CD14-positive monocyte (primary cell): Measurements from ENCODE around the gene FBXL20. TPM values are rescaled to one million over a fixed set of nuclear protein-coding genes. Genes with fewer than 3 reads are reported as not detected.
A peak's percentile ranks its signal among the peaks of the same experiment; 100 is the strongest.

Source experiments
- DNase-seq, 3 donors: peaks; one replicate each; pipeline ENCODE4 v3.0.0-alpha.2; 2011 to 2022
- H2AFZ ChIP-seq: 2 replicates; pipeline ENCODE4 v1.6.0; 2012; ENCODE audit warnings: mild to moderate bottlenecking, low read depth, low read length, inconsistent platforms; ENCODE audit not compliant: insufficient read depth, poor library complexity, severe bottlenecking
- H3K27ac ChIP-seq, 2 donors: 1 replicate in 1 of 2; 2 replicates in 1 of 2; pipeline ENCODE4 v1.5.1; 2012 to 2013; ENCODE audit warnings: low read length in 2 of 2, control low read depth in 1 of 2, inconsistent platforms in 1 of 2, low read depth in 1 of 2, mild to moderate bottlenecking in 1 of 2
- H3K27me3 ChIP-seq, 2 donors: one replicate each; pipeline versions ENCODE4 v1.6.0 to v1.6.1; 2011 to 2013; ENCODE audit warnings: low read length in 2 of 2; ENCODE audit not compliant: control insufficient read depth in 2 of 2, insufficient read depth in 2 of 2
- H3K36me3 ChIP-seq, 2 donors: replicated peaks in 1 of 2; 1 replicate in 1 of 2; 2 replicates in 1 of 2; pipeline versions ENCODE4 v1.5.1 to v1.6.1; 2012 to 2013; ENCODE audit warnings: low read length in 2 of 2, control low read depth in 1 of 2, inconsistent platforms in 1 of 2, mild to moderate bottlenecking in 1 of 2; ENCODE audit not compliant: insufficient read depth in 2 of 2, control insufficient read depth in 1 of 2
- H3K4me1 ChIP-seq, 2 donors: 1 replicate in 1 of 2; 2 replicates in 1 of 2; pipeline versions ENCODE4 v1.5.1 to v1.6.1; 2012 to 2013; ENCODE audit warnings: low read length in 2 of 2, control low read depth in 1 of 2, inconsistent platforms in 1 of 2, mild to moderate bottlenecking in 1 of 2, moderate library complexity in 1 of 2; ENCODE audit not compliant: insufficient read depth in 2 of 2, control insufficient read depth in 1 of 2
- H3K4me2 ChIP-seq: replicated peaks from 2 replicates; pipeline ENCODE3; 2012; ENCODE audit warnings: low read length, moderate library complexity, mild to moderate bottlenecking; ENCODE audit not compliant: poor library complexity, severe bottlenecking; ENCODE audit errors: extremely low read depth
- H3K4me3 ChIP-seq, 3 experiments: fragments of 200-600 bp in 1 of 3; sonication (generic) in 1 of 3; replicated peaks in 1 of 3; 1 replicate in 2 of 3; 2 replicates in 1 of 3; pipeline ENCODE4 v1.5.1; 2011 to 2013; ENCODE audit warnings: low read length in 3 of 3, mild to moderate bottlenecking in 3 of 3, control low read depth in 2 of 3, low read depth in 2 of 3, inconsistent platforms in 1 of 3, moderate library complexity in 1 of 3
- H3K79me2 ChIP-seq: 2 replicates; pipeline ENCODE4 v1.6.0; 2012; ENCODE audit warnings: mild to moderate bottlenecking, control low read depth, inconsistent platforms, low read length, moderate library complexity; ENCODE audit not compliant: insufficient read depth
- H3K9ac ChIP-seq: 2 replicates; pipeline ENCODE4 v1.6.0; 2017; ENCODE audit warnings: low read length, mild to moderate bottlenecking; ENCODE audit not compliant: insufficient read depth, poor library complexity, severe bottlenecking
- H3K9me3 ChIP-seq, 2 donors: replicated peaks in 1 of 2; 1 replicate in 1 of 2; 2 replicates in 1 of 2; pipeline versions ENCODE4 v1.5.1 to v1.6.1; 2012 to 2013; ENCODE audit warnings: low read length in 2 of 2, control low read depth in 1 of 2; ENCODE audit not compliant: control insufficient read depth in 1 of 2, insufficient read depth in 1 of 2
- H4K20me1 ChIP-seq: 2 replicates; pipeline ENCODE4 v1.6.0; 2012; ENCODE audit warnings: mild to moderate bottlenecking, low read length, control low read depth, moderate library complexity; ENCODE audit not compliant: insufficient read depth
- H3K27ac Mint-ChIP-seq, 7 donors: one replicate each; pipeline ENCODE4 v1.8.0; 2020; ENCODE audit warnings: mild to moderate bottlenecking in 7 of 7, mixed read lengths in 7 of 7, moderate library complexity in 6 of 7, inconsistent platforms in 2 of 7
- H3K27me3 Mint-ChIP-seq, 3 donors: one replicate each; pipeline ENCODE4 v1.8.0; 2021 to 2022; ENCODE audit warnings: low read depth in 3 of 3, mild to moderate bottlenecking in 3 of 3, mixed read lengths in 3 of 3, moderate library complexity in 3 of 3, inconsistent platforms in 1 of 3
- H3K36me3 Mint-ChIP-seq, 2 donors: one replicate each; pipeline ENCODE4 v1.8.0; 2020; ENCODE audit warnings: mixed read lengths in 2 of 2, inconsistent platforms in 1 of 2, mild to moderate bottlenecking in 1 of 2
- H3K4me1 Mint-ChIP-seq: one replicate; pipeline ENCODE4 v1.8.0; 2020; ENCODE audit warnings: mild to moderate bottlenecking, mixed read lengths
- H3K4me3 Mint-ChIP-seq, 2 donors: one replicate each; pipeline ENCODE4 v1.8.0; 2020; ENCODE audit warnings: mild to moderate bottlenecking in 2 of 2, mixed read lengths in 2 of 2, moderate library complexity in 1 of 2
- H3K9me3 Mint-ChIP-seq, 7 donors: one replicate each; pipeline ENCODE4 v1.8.0; 2020 to 2022; ENCODE audit warnings: mixed read lengths in 7 of 7, mild to moderate bottlenecking in 6 of 7, moderate library complexity in 6 of 7, inconsistent platforms in 2 of 7
- CTCF ChIP-seq: fragments of 200-600 bp; IDR thresholded peaks from one replicate; pipeline ENCODE4 v1.8.0; 2022; ENCODE audit warnings: antibody characterized with exemption, mild to moderate bottlenecking
- WGBS: methylation state at CpG from one replicate; pipeline ENCODE4 v1.1.5; 2013; ENCODE audit warnings: missing lambda C conversion rate; ENCODE audit not compliant: insufficient coverage; 5-methylcytosine and 5-hydroxymethylcytosine counted together
- intact Hi-C, 2 donors: fragments of 100-400 bp; cut with micrococcal nuclease; formaldehyde crosslinking; loops; one replicate each; pipeline versions ENCODE4 v1.15.0 to v1.15.1; 2023
- polyA plus RNA-seq, 3 donors: library from polyadenylated mRNA; depleted of rRNA in 1 of 3; unstranded in 2 of 3; stranded (reverse) in 1 of 3; fragments of 300-500 nt in 2 of 3; fragments of >200 nt in 1 of 3; fragmentation: Illumina TruSeq in 2 of 3; gene quantifications; 1 replicate in 2 of 3; 2 replicates in 1 of 3; pipeline ENCODE4 v1.2.3, GENCODE V29; 2012 to 2021

FBXL20 gene
- polyA plus RNA-seq, 3 donors: 4.0 to 7.7 (median 4.7) TPM

GRCh38 chr17:39225308-39225958 lies 176.0 kb downstream of the FBXL20 start, which contains the start of gene STAC2:
TSS of gene STAC2 (minus strand) at chr17:39225945. CDS start at chr17:39225502, 443 bp downstream.
- Histone ChIP-seq H3K4me2 (peak within 1 kb of the TSS; percentile 61), H3K79me2 (no peaks in the 10 kb centered on the region), H2AFZ (peak within 1 kb of the TSS; percentile 41), H3K9me3 (peaks cover 0 to 6% of the 10 kb centered on the region in 2 donors), H3K27ac (no peak within 1 kb of the TSS), H3K4me3 (peak within 1 kb of the TSS in 1 of 3 experiments; percentile 57), H4K20me1 (no peaks in the 10 kb centered on the region), H3K4me1 (peaks cover 10 to 16% of the 10 kb centered on the region in 2 donors), H3K36me3 (no peaks in the 10 kb centered on the region), H3K9ac (no peak within 1 kb of the TSS), H3K27me3 (peaks cover 21 to 59% of the 10 kb centered on the region in 2 donors)
- no peak for TF ChIP-seq CTCF
- WGBS: 1% methylated on average over 31 of the region's 71 CpGs
- H3K36me3 Mint-ChIP-seq: peaks cover 3% of the 10 kb centered on the region in 2 donors
- H3K27me3 Mint-ChIP-seq: peaks cover 57 to 72% (median 60%) of the 10 kb centered on the region in 3 donors
- intact Hi-C loops: no loop called here
- peaks cover 10% of the 10 kb centered on the region for H3K4me1 Mint-ChIP-seq
- peaks cover 0 to 23% (median 7%) of the 10 kb centered on the region in 7 donors for H3K9me3 Mint-ChIP-seq
- no peak within 1 kb of the TSS for H3K27ac Mint-ChIP-seq
- H3K4me3 Mint-ChIP-seq: peak within 1 kb of the TSS; percentile 64 to 91
- DNase-seq: no peak

GRCh38 chr17:39224778-39225307 lies 176.6 kb downstream of the FBXL20 start:
- Histone ChIP-seq H2AFZ (peak overlapping the region; percentile 41), H3K9ac (no peak overlapping the region), H3K79me2 (no peaks in the 10 kb centered on the region), H3K4me3 (peak overlapping the region in 1 of 3 experiments; percentile 57), H3K4me1 (peaks cover 10 to 16% of the 10 kb centered on the region in 2 donors), H3K36me3 (no peaks in the 10 kb centered on the region), H3K9me3 (peaks cover 0 to 6% of the 10 kb centered on the region in 2 donors), H3K27ac (no peak overlapping the region), H3K27me3 (peaks cover 21 to 59% of the 10 kb centered on the region in 2 donors), H3K4me2 (peak overlapping the region; percentile 61), H4K20me1 (no peaks in the 10 kb centered on the region)
- WGBS: 2% methylated on average over 66 of the region's 68 CpGs
- H3K27ac Mint-ChIP-seq: no peak overlapping the region
- no peak for TF ChIP-seq CTCF
- DNase-seq: no peak
- peaks cover 0 to 23% (median 7%) of the 10 kb centered on the region in 7 donors for H3K9me3 Mint-ChIP-seq
- peaks cover 3% of the 10 kb centered on the region in 2 donors for H3K36me3 Mint-ChIP-seq
- peak overlapping the region; percentile 45 to 91 for H3K4me3 Mint-ChIP-seq
- H3K27me3 Mint-ChIP-seq: peaks cover 57 to 77% (median 60%) of the 10 kb centered on the region in 3 donors
- intact Hi-C loops: no loop called here
- peaks cover 10% of the 10 kb centered on the region for H3K4me1 Mint-ChIP-seq
